SKM-1 (cell line): ENCODE data around the gene TMEM97.

ENCODE experiments used
- DNase-seq: peaks from one replicate; lab custom pipeline; 2025; ENCODE audit not compliant: unreplicated experiment; lab: John Stamatoyannopoulos, UW

The TMEM97 gene

GRCh38 chr17:28315846-28316705 is 2.9 kb upstream of the TMEM97 start:
- no peak for DNase-seq

DNA sequence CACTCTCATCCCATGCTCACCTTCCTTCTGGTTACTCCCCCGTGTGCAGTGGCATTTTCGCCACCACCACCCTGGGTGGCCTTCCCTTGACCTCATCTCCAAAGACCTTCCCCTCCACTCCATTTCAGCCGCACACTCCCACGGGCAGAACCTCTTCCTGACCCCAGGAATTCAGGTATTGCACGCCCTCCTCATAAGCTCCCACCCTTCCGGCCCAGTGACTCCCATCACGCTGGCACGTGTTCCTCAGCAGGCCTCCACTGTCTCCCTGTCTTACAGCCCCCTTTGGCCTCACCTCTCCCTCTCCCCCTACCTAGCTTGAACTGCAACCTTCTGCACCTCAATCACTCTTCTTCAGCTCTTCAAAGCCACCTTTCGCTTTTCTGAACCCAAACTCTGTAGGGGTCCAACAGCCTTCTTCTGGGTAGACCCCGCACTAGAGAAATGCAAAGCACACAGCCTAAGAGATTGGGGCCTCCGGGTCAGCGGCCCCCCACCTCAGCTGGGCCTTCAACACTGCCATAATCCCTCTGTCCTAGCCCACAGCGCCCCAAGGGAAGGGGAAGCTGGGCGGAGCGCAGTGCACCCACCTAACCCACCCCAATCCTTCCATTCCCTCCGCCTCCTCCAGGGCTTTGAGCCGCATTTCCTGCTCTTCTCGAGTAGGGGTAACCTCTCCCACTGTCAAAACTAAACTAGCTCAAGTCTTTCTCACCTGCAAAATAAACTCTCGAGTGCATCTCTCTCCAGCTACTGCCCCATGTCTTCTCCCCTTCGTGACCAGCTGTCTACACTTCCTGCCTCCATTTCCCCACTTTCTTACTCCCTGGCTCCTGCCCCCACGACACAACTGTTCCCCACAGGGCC is 1.7 kb upstream of the TMEM97 start:
- no peak for DNase-seq

DNA sequence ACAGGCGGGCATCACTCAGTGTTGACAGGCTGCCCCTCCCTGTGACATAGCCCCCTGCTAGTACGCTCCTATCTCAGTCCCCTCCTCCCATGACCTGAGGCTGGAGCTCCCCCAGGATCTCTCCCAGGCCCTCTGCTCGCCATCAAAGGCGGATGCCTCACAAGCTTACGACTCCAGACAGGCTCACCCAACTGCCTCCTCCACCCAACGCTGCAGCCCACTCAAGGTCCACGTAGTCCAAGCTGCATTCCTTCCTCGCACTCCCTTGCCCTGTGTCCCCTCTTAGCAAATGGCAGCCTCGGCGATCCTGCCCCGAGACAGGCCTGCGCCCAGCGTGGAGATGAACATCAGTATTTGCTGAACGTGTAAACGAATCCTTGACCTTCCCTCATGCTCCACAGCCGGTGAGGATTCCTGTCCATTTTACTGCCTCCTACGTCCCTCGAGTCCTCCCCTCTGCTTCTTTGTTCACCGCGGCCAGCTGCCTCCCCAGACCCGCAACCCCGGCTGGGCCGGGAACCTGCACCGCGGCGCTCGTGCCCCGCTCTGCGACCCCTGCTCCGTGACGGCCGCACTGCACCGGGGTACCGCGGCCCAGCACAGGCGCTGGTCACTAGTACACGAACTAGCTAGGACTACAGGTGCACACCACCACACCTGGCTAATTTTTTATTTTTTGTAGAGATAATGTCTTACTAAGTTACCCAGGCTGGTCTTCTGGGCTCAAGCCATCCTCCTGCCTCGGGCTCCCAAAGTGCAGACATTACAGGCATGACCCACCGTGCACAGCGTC is 838 bp upstream of the TMEM97 start:
- no peak for DNase-seq

- no peak for DNase-seq
These were observed 567 bp downstream of the TMEM97 start for GRCh38 chr17:28319598-28319935.

DNA sequence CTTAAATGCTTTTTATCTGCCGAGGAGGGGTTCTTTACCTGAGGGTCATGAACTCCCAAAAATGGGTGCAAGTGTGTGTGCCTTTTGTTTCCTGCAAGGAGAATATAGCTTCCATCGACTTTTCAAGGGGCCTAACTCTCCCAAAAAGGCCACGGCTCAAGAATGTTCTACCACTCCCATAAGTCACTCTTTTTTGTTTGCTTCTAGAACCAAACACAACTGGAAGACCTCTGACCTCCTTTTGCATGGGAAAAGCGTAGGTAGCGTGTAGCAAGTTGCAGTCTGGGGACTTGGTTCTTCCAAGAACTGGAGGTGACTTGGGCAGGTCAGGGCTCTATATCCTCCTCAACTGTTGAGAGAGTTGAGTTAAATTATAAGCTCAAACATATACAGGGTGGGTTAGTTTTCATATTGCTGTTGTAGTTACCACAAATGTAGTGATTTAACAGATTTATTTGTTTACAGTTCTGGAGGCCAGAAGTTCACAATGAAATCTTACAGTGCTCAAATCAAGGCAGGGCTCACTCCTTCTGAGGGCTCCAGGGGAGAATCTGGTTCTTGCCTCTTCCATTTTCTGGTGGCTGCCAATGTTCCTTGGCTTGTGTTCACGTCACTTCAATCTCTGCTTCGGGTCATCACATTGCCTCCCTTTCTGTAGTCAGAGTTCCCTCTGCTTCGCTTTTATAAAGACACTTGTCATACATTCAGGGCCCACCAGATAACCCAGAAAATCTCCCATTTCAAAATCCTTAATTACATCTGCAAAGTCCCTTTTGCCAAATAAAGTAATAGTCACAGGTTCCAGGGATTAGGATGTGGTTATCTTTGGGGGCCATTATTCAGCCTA is 1.4 kb downstream of the TMEM97 start:
- DNase-seq, result no peak

GRCh38 chr17:28324267-28324745 is 5.3 kb downstream of the TMEM97 start:
- DNase-seq, result no peak

DNA sequence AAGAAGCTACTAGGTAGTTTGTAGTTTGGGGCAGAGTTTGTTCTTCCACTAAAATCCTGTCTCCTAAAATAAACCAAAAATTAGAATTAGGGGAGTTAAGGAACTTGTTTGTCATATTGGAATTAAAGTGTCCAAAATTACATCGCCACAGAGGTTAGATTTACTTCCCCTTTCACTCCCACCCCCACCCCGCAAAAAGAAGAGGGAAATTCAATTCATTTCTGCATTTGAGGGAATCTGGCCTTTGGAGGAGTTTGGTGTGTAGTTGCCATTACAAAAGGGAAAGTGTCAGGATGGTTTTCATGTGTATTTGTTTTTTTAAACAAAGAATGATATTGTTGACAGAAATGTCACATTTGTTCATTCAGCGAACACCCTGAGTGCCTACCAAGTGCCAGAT is 5.8 kb downstream of the TMEM97 start:
- DNase-seq, result no peak

DNA sequence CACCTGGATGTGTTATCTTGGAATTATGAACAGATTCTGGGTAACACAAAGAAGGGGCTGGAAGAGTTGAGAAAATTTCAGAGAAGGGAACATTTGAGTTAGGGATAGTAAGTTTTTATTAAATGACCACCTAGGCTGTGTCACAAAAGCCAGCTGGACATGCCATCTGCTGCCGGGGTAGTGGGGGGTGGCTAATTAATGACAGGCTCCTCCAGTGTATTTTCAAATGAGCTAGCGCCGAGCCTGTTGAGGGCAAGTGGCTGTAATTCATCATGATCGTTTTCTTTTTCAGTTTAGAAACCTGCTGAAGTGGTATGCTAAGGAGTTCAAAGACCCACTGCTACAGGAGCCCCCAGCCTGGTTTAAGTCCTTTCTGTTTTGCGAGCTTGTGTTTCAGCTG is 6.2 kb downstream of the TMEM97 start:
- no peak for DNase-seq

DNA sequence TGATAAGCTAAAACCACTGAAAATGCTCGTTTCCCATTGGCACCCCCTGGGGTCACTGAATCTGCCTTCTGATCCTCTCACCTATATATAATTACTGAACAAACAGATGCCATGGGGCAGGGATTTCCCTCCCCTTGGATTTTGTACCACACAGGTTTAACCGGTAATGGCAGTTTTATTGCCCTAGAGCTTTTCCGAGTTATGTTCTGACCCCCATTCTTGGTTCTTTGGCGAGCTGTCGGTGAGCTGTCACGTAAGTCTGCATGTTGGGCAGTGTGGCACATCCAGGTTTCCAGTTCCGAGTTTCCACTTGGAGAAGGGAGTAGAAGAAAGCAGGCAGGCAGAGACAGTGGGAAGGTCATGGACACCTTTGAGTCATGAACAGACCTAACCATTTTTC is 7.1 kb downstream of the TMEM97 start:
- no peak for DNase-seq

DNA sequence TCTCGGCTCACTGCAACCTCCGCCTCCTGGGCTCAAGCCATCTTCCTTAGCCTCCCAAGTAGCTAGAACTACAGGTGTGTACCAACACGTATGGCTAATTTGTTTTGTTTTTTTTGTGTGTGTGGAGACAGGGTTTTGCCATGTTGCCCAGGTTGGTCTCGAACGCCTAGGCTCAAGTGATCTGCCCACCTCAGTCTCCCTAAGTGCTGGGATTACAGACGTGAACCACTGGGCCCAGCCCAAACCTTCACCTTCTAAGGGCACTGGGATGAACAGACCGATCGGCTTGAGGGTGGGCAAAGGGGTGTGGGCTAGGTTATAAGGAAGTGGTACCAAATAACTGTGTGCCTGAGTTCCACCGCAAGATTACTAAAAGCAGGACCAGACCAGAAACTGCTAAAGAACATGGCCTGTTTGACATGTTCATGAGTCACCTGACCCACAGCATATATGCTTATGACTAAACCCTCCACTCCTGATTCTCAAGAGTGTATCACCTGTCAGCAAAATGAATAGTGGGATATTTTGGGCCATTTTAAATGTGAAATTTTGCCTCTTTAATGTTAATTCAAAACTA is 8.1 kb downstream of the TMEM97 start:
- no peak for DNase-seq

DNA sequence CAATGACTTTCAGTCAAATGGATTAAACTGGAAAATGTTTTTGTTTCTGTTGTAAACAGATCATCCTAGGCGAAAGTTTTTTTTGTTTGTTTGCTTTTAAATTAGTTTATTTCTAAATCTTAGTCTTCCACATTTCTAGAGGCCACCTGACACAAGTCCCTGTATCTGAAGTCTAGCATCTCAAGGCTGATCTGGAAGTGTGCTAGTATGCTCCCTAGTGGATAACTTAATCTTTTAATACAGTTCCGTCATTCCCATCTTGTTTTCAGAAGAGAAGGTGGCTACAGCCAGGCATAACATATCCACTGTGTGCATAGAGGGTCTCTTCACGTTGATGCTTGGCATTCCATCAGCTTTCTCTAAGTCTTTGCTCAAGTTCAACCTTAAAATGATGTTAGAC is 8.7 kb downstream of the TMEM97 start:
- no peak for DNase-seq

- no peak for DNase-seq
These were observed 9.3 kb downstream of the TMEM97 start for GRCh38 chr17:28328325-28328724.

DNA sequence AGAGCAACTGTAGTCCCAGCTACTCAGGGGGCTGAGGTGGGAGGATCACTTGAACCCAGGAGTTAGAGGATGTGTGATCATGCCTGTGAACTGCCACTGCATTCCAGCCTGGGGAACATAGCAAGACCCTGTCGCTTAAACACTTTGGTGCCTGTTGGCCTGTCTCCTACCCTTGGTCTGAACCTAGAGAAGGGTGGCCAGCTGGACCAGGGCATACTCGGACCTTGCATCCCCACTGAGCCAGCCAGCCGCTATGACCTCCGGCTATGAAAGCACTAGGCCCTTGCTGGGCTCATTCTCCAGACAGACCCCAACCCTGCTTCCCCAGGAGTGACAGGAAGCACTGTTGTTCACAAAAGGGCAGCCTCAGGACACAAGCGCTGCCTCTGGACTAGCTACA is 11.7 kb downstream of the TMEM97 start:
- DNase-seq, result no peak

- DNase-seq, result no peak
These were observed 13.0 kb downstream of the TMEM97 start for GRCh38 chr17:28331891-28332420.

GRCh38 chr17:28333083-28333746 is 14.2 kb downstream of the TMEM97 start:
- DNase-seq, result no peak

- no peak for DNase-seq
These were observed 15.2 kb downstream of the TMEM97 start for GRCh38 chr17:28334171-28334570.

- DNase-seq, result no peak
These were observed 15.7 kb downstream of the TMEM97 start for GRCh38 chr17:28334666-28335200.

- DNase-seq, result peak; percentile 96
These were observed 16.4 kb downstream of the TMEM97 start, which contains the start of the genes IFT20 and TNFAIP1 for GRCh38 chr17:28335201-28335958. TSS of gene IFT20 (minus strand) at chr17:28335472. CDS start at chr17:28331985, 3,487 bp downstream. TSS of gene TNFAIP1 (plus strand) at chr17:28335761. CDS start at chr17:28339522, 3,761 bp downstream.
